ENCODE data around the gene PPTC7.

Gene PPTC7

DNA sequence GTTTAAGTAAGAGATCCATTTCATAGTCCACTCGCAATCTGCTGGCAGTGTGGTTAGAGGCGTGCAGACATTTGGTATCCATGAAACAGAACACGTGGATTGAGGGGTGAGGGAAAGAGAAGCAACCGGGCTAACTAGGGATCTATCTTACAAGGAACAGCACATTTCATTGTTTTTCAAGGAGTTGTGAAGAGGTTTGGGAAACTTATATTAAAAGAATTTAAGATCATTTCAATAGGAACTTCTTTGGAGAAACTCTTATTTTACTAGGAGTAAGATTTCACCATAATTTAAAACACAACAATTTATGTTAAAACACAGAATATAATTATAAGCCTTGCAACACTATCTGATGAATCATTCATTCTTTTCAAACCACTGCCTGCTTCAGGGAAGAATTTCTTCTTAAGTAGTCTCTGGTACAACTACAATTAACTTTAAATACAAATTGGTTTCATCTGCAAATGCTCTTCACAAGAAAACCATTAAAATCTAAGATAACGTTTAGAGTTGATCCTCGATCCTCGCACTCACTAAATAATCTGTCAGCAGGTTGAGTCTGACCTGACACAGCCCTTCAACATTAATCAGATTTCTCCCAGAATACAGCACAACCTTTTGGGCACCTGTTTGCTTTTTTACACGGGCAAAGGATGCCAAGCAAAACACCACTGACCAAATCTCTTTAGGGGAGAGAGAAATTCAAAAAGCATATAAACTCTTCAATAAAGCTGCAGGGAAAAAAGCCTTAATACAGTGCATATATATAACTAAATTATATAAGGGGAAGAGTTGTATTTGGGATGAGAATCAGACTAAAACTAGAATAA is 27.3 kb downstream of the PPTC7 start:
- peaks cover 2 to 9% of the 10 kb centered on the region in 2 donors for H3K36me3 ChIP-seq (replicated peaks in 1 of 2; ENCODE audit: control insufficient read depth in 2 of 2, insufficient read depth in 2 of 2, low read length in 2 of 2)

DNA sequence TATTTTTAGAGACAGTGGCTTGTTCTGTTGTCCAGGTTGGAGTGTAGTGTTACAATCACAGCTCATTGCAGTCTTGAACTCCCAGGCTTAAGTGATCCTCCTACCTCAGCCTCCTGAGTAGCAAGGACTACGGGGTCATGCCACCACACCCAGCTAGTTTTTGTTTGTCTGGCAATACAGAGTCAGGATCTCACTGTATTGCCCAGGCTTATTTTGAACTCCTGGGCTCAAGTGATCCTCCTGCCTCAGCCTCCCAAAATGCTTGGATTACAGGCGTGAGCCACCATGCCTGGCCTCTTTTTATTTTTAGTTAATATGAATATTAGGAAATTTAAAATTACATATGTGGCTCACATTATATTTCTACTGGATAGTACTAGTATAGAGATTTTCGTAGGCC is 28.9 kb downstream of the PPTC7 start:
- no CpG with 5 or more reads among the region's 3 CpGs for WGBS, 2 donors (ENCODE audit: extremely low coverage in 2 of 2, insufficient read length in 2 of 2, insufficient replicate concordance in 1 of 2)
- Histone ChIP-seq H3K23ac (ENCODE audit: low read depth, low read length, poor library complexity) (no peak overlapping the region), H3K4me2 (ENCODE audit: insufficient read depth, low read length, poor library complexity, severe bottlenecking) (no peak overlapping the region), H3K4ac (ENCODE audit: low read length) (no peak overlapping the region), H3K14ac (ENCODE audit: low read length) (no peak overlapping the region), H3K9ac (ENCODE audit: low read depth, low read length, poor library complexity) (no peak overlapping the region), H3K27ac (replicated peaks; ENCODE audit: low read length) (no peak overlapping the region), H3K36me3 (replicated peaks in 1 of 2; ENCODE audit: control insufficient read depth in 2 of 2, insufficient read depth in 2 of 2, low read length in 2 of 2) (peaks cover 2 to 12% of the 10 kb centered on the region in 2 donors), H2BK15ac (ENCODE audit: low read length) (no peak overlapping the region), H3K4me1 (ENCODE audit: control insufficient read depth in 2 of 2, insufficient read depth in 1 of 2, low read depth in 1 of 2, low read length in 2 of 2) (no peaks in the 10 kb centered on the region), H3K27me3 (ENCODE audit: control insufficient read depth in 3 of 3, insufficient read depth in 3 of 3, low read depth in 1 of 3, low read length in 3 of 3) (no peaks in the 10 kb centered on the region), H2BK120ac (ENCODE audit: low read depth, low read length) (no peak overlapping the region), H2BK5ac (ENCODE audit: low read length) (no peak overlapping the region), H3K9me3 (replicated peaks in 1 of 2; ENCODE audit: control insufficient read depth in 2 of 2, insufficient read depth in 1 of 2, low read depth in 1 of 2, low read length in 2 of 2) (no peaks in the 10 kb centered on the region), H4K8ac (ENCODE audit: low read depth, low read length) (no peak overlapping the region), H2BK12ac (ENCODE audit: low read length) (no peak overlapping the region), H3K4me3 (ENCODE audit: low read length in 2 of 2) (no peak overlapping the region), H3K18ac (ENCODE audit: low read length) (no peak overlapping the region), H4K91ac (ENCODE audit: low read depth, low read length, poor library complexity) (no peak overlapping the region), H2AFZ (ENCODE audit: low read length) (no peak overlapping the region), H3K79me1 (ENCODE audit: low read depth, low read length) (no peaks in the 10 kb centered on the region), H2AK5ac (ENCODE audit: low read depth, low read length) (no peak overlapping the region)
- DNase-seq (ENCODE audit: low spot score): no peak

More for the DNA sequence above, 27.3 kb downstream of the PPTC7 start:
- no peak overlapping the region for H2BK12ac ChIP-seq (ENCODE audit: low read length)
- H3K4me3 ChIP-seq (ENCODE audit: low read length in 2 of 2): no peak overlapping the region
- no peak overlapping the region for H3K23ac ChIP-seq (ENCODE audit: low read depth, low read length, poor library complexity)
- no peak overlapping the region for H2BK15ac ChIP-seq (ENCODE audit: low read length)
- H3K4me2 ChIP-seq (ENCODE audit: insufficient read depth, low read length, poor library complexity, severe bottlenecking): no peak overlapping the region
- no peak overlapping the region for H3K18ac ChIP-seq (ENCODE audit: low read length)
- H3K27ac ChIP-seq (replicated peaks; ENCODE audit: low read length): no peak overlapping the region
- H2BK5ac ChIP-seq (ENCODE audit: low read length): no peak overlapping the region
- no peak overlapping the region for H2AFZ ChIP-seq (ENCODE audit: low read length)
- no peak overlapping the region for H3K4ac ChIP-seq (ENCODE audit: low read length)
- H3K79me1 ChIP-seq (ENCODE audit: low read depth, low read length): peaks cover 2% of the 10 kb centered on the region
- no peak overlapping the region for H2AK5ac ChIP-seq (ENCODE audit: low read depth, low read length)
- no peak overlapping the region for H2BK120ac ChIP-seq (ENCODE audit: low read depth, low read length)
- no peak for DNase-seq (ENCODE audit: low spot score)
- H3K9ac ChIP-seq (ENCODE audit: low read depth, low read length, poor library complexity): no peak overlapping the region
- WGBS, 2 donors (ENCODE audit: extremely low coverage in 2 of 2, insufficient read length in 2 of 2, insufficient replicate concordance in 1 of 2): no CpG with 5 or more reads among the region's 8 CpGs
- no peaks in the 10 kb centered on the region for H3K9me3 ChIP-seq (replicated peaks in 1 of 2; ENCODE audit: control insufficient read depth in 2 of 2, insufficient read depth in 1 of 2, low read depth in 1 of 2, low read length in 2 of 2)
- no peaks in the 10 kb centered on the region for H3K4me1 ChIP-seq (ENCODE audit: control insufficient read depth in 2 of 2, insufficient read depth in 1 of 2, low read depth in 1 of 2, low read length in 2 of 2)
- H4K91ac ChIP-seq (ENCODE audit: low read depth, low read length, poor library complexity): no peak overlapping the region
- H4K8ac ChIP-seq (ENCODE audit: low read depth, low read length): no peak overlapping the region
- no peak overlapping the region for H3K14ac ChIP-seq (ENCODE audit: low read length)
- H3K27me3 ChIP-seq (ENCODE audit: control insufficient read depth in 3 of 3, insufficient read depth in 3 of 3, low read depth in 1 of 3, low read length in 3 of 3): no peaks in the 10 kb centered on the region

DNA sequence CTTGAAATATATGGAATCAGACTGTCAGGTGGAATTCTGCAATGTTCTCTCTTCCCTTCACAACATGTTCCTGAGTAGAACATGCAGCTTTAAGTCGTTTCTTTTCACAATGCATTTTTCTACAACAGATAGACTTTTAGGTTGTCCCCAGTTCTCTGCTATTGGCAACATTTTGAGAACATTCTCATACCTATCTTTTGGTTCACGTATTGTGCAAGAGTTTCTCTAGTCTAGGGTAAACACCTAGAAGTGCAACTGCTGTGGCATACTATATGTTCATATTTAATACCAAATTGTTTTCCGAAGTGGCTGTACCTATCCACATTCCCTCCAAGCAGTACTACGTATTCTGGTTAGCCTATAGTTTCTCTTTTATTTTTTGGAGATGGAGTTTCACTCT is 32.1 kb downstream of the PPTC7 start:
- WGBS, 2 donors (ENCODE audit: extremely low coverage in 2 of 2, insufficient read length in 2 of 2, insufficient replicate concordance in 1 of 2): no CpG with 5 or more reads among the region's 4 CpGs
- Histone ChIP-seq H3K9me3 (replicated peaks in 1 of 2; ENCODE audit: control insufficient read depth in 2 of 2, insufficient read depth in 1 of 2, low read depth in 1 of 2, low read length in 2 of 2) (peaks cover 0 to 2% of the 10 kb centered on the region in 2 donors), H2BK12ac (ENCODE audit: low read length) (no peak overlapping the region), H3K18ac (ENCODE audit: low read length) (no peak overlapping the region), H2BK5ac (ENCODE audit: low read length) (no peak overlapping the region), H3K79me1 (ENCODE audit: low read depth, low read length) (no peaks in the 10 kb centered on the region), H3K14ac (ENCODE audit: low read length) (no peak overlapping the region), H4K8ac (ENCODE audit: low read depth, low read length) (no peak overlapping the region), H3K9ac (ENCODE audit: low read depth, low read length, poor library complexity) (no peak overlapping the region), H3K27me3 (ENCODE audit: control insufficient read depth in 3 of 3, insufficient read depth in 3 of 3, low read depth in 1 of 3, low read length in 3 of 3) (no peaks in the 10 kb centered on the region), H3K27ac (replicated peaks; ENCODE audit: low read length) (no peak overlapping the region), H3K23ac (ENCODE audit: low read depth, low read length, poor library complexity) (no peak overlapping the region), H3K4me2 (ENCODE audit: insufficient read depth, low read length, poor library complexity, severe bottlenecking) (no peak overlapping the region), H3K4me1 (ENCODE audit: control insufficient read depth in 2 of 2, insufficient read depth in 1 of 2, low read depth in 1 of 2, low read length in 2 of 2) (no peaks in the 10 kb centered on the region), H2AFZ (ENCODE audit: low read length) (no peak overlapping the region), H3K4me3 (ENCODE audit: low read length in 2 of 2) (no peak overlapping the region), H4K91ac (ENCODE audit: low read depth, low read length, poor library complexity) (no peak overlapping the region), H2BK15ac (ENCODE audit: low read length) (no peak overlapping the region), H2AK5ac (ENCODE audit: low read depth, low read length) (no peak overlapping the region), H3K4ac (ENCODE audit: low read length) (no peak overlapping the region), H2BK120ac (ENCODE audit: low read depth, low read length) (no peak overlapping the region), H3K36me3 (replicated peaks in 1 of 2; ENCODE audit: control insufficient read depth in 2 of 2, insufficient read depth in 2 of 2, low read length in 2 of 2) (peaks cover 3 to 18% of the 10 kb centered on the region in 2 donors)
- no peak for DNase-seq (ENCODE audit: low spot score)

DNA sequence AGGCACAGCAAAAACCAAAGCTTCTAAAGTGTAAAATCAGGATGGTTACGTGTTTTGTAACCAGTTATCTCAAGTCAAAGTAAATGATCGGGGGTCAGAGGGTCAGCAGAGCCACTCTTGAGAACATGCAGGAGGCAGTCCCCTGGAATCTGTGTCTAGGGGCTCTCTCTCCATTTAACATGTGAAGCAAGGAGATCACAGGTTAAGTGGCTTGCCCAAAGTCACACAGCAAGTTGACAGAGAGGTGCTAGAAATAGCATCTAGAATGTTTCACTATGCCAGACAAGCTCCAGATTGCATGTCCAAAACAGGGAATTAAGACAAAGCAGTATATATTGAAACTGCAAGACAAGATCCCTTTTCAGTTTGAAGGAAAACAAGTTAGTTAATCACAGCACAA is 33.4 kb downstream of the PPTC7 start:
- no peak overlapping the region for H2AFZ ChIP-seq (ENCODE audit: low read length)
- no peak overlapping the region for H3K9ac ChIP-seq (ENCODE audit: low read depth, low read length, poor library complexity)
- WGBS, 2 donors (ENCODE audit: extremely low coverage in 2 of 2, insufficient read length in 2 of 2, insufficient replicate concordance in 1 of 2): no CpG with 5 or more reads among the region's 2 CpGs
- H3K4me3 ChIP-seq (ENCODE audit: low read length in 2 of 2): no peak overlapping the region
- peaks cover 3 to 26% of the 10 kb centered on the region in 2 donors for H3K36me3 ChIP-seq (replicated peaks in 1 of 2; ENCODE audit: control insufficient read depth in 2 of 2, insufficient read depth in 2 of 2, low read length in 2 of 2)
- no peak overlapping the region for H2BK5ac ChIP-seq (ENCODE audit: low read length)
- no peak overlapping the region for H3K14ac ChIP-seq (ENCODE audit: low read length)
- H3K4ac ChIP-seq (ENCODE audit: low read length): no peak overlapping the region
- no peaks in the 10 kb centered on the region for H3K4me1 ChIP-seq (ENCODE audit: control insufficient read depth in 2 of 2, insufficient read depth in 1 of 2, low read depth in 1 of 2, low read length in 2 of 2)
- H3K27ac ChIP-seq (replicated peaks; ENCODE audit: low read length): no peak overlapping the region
- no peak overlapping the region for H4K91ac ChIP-seq (ENCODE audit: low read depth, low read length, poor library complexity)
- H4K8ac ChIP-seq (ENCODE audit: low read depth, low read length): no peak overlapping the region
- no peak overlapping the region for H2BK15ac ChIP-seq (ENCODE audit: low read length)
- H2AK5ac ChIP-seq (ENCODE audit: low read depth, low read length): no peak overlapping the region
- no peak overlapping the region for H3K4me2 ChIP-seq (ENCODE audit: insufficient read depth, low read length, poor library complexity, severe bottlenecking)
- DNase-seq (ENCODE audit: low spot score): no peak
- no peak overlapping the region for H2BK12ac ChIP-seq (ENCODE audit: low read length)
- H2BK120ac ChIP-seq (ENCODE audit: low read depth, low read length): no peak overlapping the region
- H3K79me1 ChIP-seq (ENCODE audit: low read depth, low read length): no peaks in the 10 kb centered on the region
- peaks cover 0 to 2% of the 10 kb centered on the region in 2 donors for H3K9me3 ChIP-seq (replicated peaks in 1 of 2; ENCODE audit: control insufficient read depth in 2 of 2, insufficient read depth in 1 of 2, low read depth in 1 of 2, low read length in 2 of 2)
- H3K18ac ChIP-seq (ENCODE audit: low read length): no peak overlapping the region
- H3K27me3 ChIP-seq (ENCODE audit: control insufficient read depth in 3 of 3, insufficient read depth in 3 of 3, low read depth in 1 of 3, low read length in 3 of 3): no peaks in the 10 kb centered on the region
- no peak overlapping the region for H3K23ac ChIP-seq (ENCODE audit: low read depth, low read length, poor library complexity)

All from neuronal stem cell (in vitro differentiated cells).